KOPT-K1 (cell line): ENCODE measurements around the gene PRDM5.
"Not testable (repeated sequence)": the region's sequence is repeated elsewhere in the genome, so short reads cannot be mapped to it uniquely, and the experiment has no call there.

Experiments used
- H3K27ac ChIP-seq: fragments of 200-600 bp; sonication (generic); 2 replicates; pipeline ENCODE4 v1.5.1; 2016; ENCODE audit warnings: antibody characterized with exemption, mild to moderate bottlenecking, low read depth, low read length; ENCODE audit not compliant: poor library complexity, severe bottlenecking
- H3K36me3 ChIP-seq: fragments of 200-600 bp; sonication (generic); 2 replicates; pipeline ENCODE4 v1.5.1; 2017; ENCODE audit warnings: antibody characterized with exemption, mild to moderate bottlenecking, low read length, moderate library complexity; ENCODE audit not compliant: insufficient read depth
- H3K9me3 ChIP-seq: fragments of 200-600 bp; sonication (generic); 2 replicates; pipeline ENCODE4 v1.5.1; 2017; ENCODE audit warnings: antibody characterized with exemption, low read length, mild to moderate bottlenecking; ENCODE audit not compliant: insufficient read depth, poor library complexity, severe bottlenecking

The PRDM5 gene

GRCh38 chr4:120680647-120681228 is 241.8 kb downstream of the PRDM5 start:
- Histone ChIP-seq H3K36me3 (no peaks in the 10 kb centered on the region), H3K9me3 (no peaks in the 10 kb centered on the region), H3K27ac (no peak overlapping the region)

GRCh38 chr4:120673696-120674095 is 248.8 kb downstream of the PRDM5 start:
- Histone ChIP-seq H3K36me3 (no peaks in the 10 kb centered on the region), H3K27ac (no peak overlapping the region), H3K9me3 (no peaks in the 10 kb centered on the region)

GRCh38 chr4:120672558-120673147 is 249.9 kb downstream of the PRDM5 start:
- Histone ChIP-seq H3K9me3 (no peaks in the 10 kb centered on the region), H3K36me3 (no peaks in the 10 kb centered on the region), H3K27ac (no peak overlapping the region)

- no peaks in the 10 kb centered on the region for H3K9me3 ChIP-seq
- no peaks in the 10 kb centered on the region for H3K36me3 ChIP-seq
- no peak overlapping the region for H3K27ac ChIP-seq
Observed at GRCh38 chr4:120672076-120672475, 250.4 kb downstream of the PRDM5 start.

- Histone ChIP-seq H3K9me3 (no peaks in the 10 kb centered on the region), H3K36me3 (no peaks in the 10 kb centered on the region), H3K27ac (no peak overlapping the region)
Observed at GRCh38 chr4:120671538-120671937, 251.0 kb downstream of the PRDM5 start.

GRCh38 chr4:120667102-120667501 is 255.4 kb downstream of the PRDM5 start:
- no peak overlapping the region for H3K27ac ChIP-seq
- H3K9me3 ChIP-seq: no peaks in the 10 kb centered on the region
- H3K36me3 ChIP-seq: no peaks in the 10 kb centered on the region

- Histone ChIP-seq H3K27ac (no peak overlapping the region), H3K9me3 (no peaks in the 10 kb centered on the region), H3K36me3 (no peaks in the 10 kb centered on the region)
Observed at GRCh38 chr4:120664851-120665250, 257.7 kb downstream of the PRDM5 start.

GRCh38 chr4:120659616-120660170 is 262.8 kb downstream of the PRDM5 start:
- no peaks in the 10 kb centered on the region for H3K9me3 ChIP-seq
- no peak overlapping the region for H3K27ac ChIP-seq

GRCh38 chr4:120658772-120659171 is 263.8 kb downstream of the PRDM5 start:
- Histone ChIP-seq H3K27ac (no peak overlapping the region), H3K36me3 (no peaks in the 10 kb centered on the region), H3K9me3 (no peaks in the 10 kb centered on the region)

More at GRCh38 chr4:120659616-120660170, 262.8 kb downstream of the PRDM5 start:
- no peaks in the 10 kb centered on the region for H3K36me3 ChIP-seq

- no peak overlapping the region for H3K27ac ChIP-seq
- no peaks in the 10 kb centered on the region for H3K9me3 ChIP-seq
- no peaks in the 10 kb centered on the region for H3K36me3 ChIP-seq
Observed at GRCh38 chr4:120653804-120654573, 268.5 kb downstream of the PRDM5 start.

GRCh38 chr4:120648336-120648735 is 274.2 kb downstream of the PRDM5 start:
- not testable (repeated sequence) for H3K9me3 ChIP-seq, H3K27ac ChIP-seq, H3K36me3 ChIP-seq
